ENCODE results near the gene GNG5. TPM values are rescaled to one million over a fixed set of nuclear protein-coding genes. Genes with fewer than 3 reads are reported as not detected.

Gene GNG5
- 100 and 103 TPM in 2 replicates for total RNA-seq

GRCh38 chr1:84506002-84506728 is at the start of gene GNG5, which contains the start of gene SPATA1:
TSS of gene GNG5 (minus strand) at chr1:84506581. CDS start at chr1:84506091, 490 bp downstream.
TSS of gene SPATA1 (plus strand) at chr1:84506386. CDS start at chr1:84516360, 9,974 bp downstream.

GRCh38 chr1:84478876-84479868 is 27.2 kb downstream of the GNG5 start, which contains the start of gene RPF1:
TSS of gene RPF1 (plus strand) at chr1:84479266. CDS start at chr1:84479282, 16 bp downstream.

Other genes with a start within 250 kb of the GNG5 start
- 0.70 and 0.87 TPM in 2 replicates for gene SAMD13, start 204.9 kb downstream of the GNG5 start, total RNA-seq
- not detected in 2 replicates for gene DNASE2B, start 108.1 kb downstream of the GNG5 start, total RNA-seq
- gene RPF1, start 27.3 kb downstream of the GNG5 start, total RNA-seq = 41.9 and 59.6 TPM in 2 replicates
- 0.08 TPM in 1 of 2 replicates, not detected in the other for gene SPATA1, start 195 bp downstream of the GNG5 start, total RNA-seq
- 8.2 and 13.3 TPM in 2 replicates for gene CTBS, start 67.9 kb upstream of the GNG5 start, total RNA-seq
- 11.2 and 14.1 TPM in 2 replicates for gene SSX2IP, start 183.9 kb upstream of the GNG5 start, total RNA-seq

Measured in hair follicular keratinocyte (primary cell).